ENCODE results near the gene TARM1.

Gene TARM1

DNA sequence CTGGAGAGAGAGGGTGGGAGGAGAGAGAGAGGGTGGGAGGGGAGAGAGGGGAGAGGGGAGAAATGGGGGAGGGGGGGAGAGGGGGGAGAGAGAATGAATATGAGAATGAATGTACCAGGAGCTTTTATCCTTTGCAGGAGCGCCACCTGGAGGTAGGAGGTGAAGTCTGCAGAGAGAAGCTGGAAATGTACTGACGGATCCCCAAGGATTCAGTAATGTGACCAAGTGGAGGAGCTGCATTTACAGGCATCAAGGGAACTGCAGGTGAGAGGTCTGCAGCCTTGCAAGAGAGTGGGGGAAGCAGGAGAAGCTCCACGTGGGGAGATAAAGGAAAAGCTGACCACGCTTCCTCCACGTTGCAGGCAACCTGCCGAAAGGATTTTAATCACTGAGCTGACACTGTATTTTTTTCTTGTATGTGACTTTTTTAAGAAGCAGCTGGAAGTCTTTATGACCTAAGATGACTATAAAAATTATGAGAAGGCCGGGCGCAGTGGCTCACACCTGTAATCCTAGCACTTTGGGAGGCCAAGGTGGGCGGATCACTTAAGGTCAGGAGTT is 51.2 kb downstream of the TARM1 start:
- DNase-seq = peak; percentile 30

DNA sequence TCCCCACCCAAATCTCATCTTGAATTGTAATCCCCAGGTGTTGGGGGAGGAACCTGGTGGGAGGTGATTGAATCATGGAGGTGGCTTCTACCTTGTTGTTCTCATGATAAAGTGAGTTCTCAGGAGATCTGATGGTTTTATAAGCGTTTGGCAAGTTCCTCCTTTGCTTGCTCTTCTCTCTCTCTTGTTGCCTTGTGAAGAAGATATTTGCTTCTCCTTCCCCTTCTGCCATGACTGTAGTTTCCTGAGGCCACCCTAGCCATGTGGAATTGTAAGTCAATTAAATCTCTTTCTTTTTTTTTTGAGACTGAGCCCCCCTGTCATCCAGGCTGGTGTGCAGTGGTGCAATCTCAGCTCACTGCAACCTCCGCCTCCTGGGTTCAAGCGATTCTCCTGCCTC is 51.9 kb downstream of the TARM1 start:
- DNase-seq = no peak

DNA sequence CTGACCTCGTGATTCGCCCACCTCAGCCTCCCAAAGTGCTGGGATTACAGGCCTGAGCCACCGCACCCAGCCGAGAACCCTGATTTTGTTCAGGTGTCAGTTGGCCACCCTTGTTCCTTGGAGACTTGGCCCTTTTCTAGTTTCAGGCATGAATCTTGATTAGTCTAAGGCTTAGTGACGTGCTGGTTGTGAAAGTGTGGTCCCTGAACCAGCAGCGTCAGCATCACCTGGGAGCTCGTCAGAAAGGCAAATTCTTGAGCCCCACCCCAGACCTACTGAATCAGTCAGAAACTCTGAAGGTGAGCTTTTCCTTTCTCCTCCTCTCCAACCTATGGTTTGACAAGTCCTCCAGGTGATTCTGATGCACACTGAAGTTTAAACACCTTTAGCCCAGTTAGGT is 54.5 kb downstream of the TARM1 start:
- DNase-seq = no peak

DNA sequence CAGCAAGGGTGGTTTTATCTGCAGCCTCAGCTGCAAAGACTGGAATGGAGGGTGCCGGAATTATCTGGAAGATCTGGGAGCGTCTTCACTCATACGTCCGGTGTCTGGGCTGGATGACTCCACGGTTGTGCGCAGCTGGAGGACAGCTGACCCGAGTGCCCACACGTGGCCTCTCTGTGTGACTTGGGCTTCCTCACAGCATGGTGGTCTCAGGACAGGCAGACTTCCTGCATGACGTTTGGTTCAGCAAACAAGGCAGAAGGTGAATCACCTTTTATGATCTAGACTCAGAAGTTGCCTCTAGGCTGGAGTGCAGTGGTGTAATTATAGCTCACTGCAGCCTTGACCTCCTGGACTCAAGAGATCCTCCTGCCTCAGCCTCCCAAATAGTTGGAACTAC is 56.5 kb downstream of the TARM1 start:
- DNase-seq = no peak

DNA sequence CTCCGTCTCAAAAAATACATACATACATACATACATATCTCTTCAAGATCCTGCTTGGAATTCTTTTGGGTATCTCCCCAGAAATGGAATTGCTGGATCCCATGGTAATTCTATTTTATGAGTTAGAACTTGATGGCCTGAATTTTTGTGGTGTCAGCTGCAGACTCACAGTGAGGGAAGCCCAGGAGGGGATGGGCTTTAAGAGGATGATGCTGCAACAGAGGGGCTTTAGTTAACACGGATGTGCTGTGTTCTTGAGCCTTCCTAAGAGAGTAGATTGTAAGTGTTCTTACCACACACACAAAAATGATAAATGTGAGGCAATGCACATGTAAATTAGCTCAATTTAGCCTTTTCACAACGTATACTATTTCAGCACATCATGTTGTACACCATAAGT is 58.0 kb downstream of the TARM1 start:
- DNase-seq = no peak

GRCh38 chr19:54021932-54022331 is 59.2 kb downstream of the TARM1 start:
- no peak for DNase-seq

GRCh38 chr19:54021363-54021762 is 59.8 kb downstream of the TARM1 start:
- no peak for DNase-seq
